Activated T-helper 17 cell treated with anti-CD3 and anti-CD28 coated beads, Interleukin-2, amount 50 U/mL, for 72 hours (primary cell): Measurements from ENCODE around the gene VSIR. TPM values are rescaled to one million over a fixed set of nuclear protein-coding genes. Genes with fewer than 3 reads are reported as not detected.
A peak's percentile ranks its signal among the peaks of the same experiment; 100 is the strongest.

Experiments used
- ATAC-seq: fragments of 150-1000 bp; cut with Tn5 transposase; replicated peaks from 2 replicates; pipeline ENCODE4 v1.10.0; 2021; ENCODE audit warnings: mild to moderate bottlenecking, moderate library complexity
- H3K27ac Mint-ChIP-seq: one replicate; pipeline ENCODE4 v1.8.0; 2022; ENCODE audit warnings: mixed read lengths
- H3K27me3 Mint-ChIP-seq: one replicate; pipeline ENCODE4 v1.8.0; 2022; ENCODE audit warnings: mixed read lengths
- H3K36me3 Mint-ChIP-seq: one replicate; pipeline ENCODE4 v1.8.0; 2022; ENCODE audit warnings: low read depth, mild to moderate bottlenecking, mixed read lengths
- H3K4me1 Mint-ChIP-seq: one replicate; pipeline ENCODE4 v1.8.0; 2022; ENCODE audit warnings: mixed read lengths
- H3K4me3 Mint-ChIP-seq: one replicate; pipeline ENCODE4 v1.8.0; 2022; ENCODE audit warnings: mild to moderate bottlenecking, mixed read lengths
- H3K9me3 Mint-ChIP-seq: one replicate; pipeline ENCODE4 v1.8.0; 2022; ENCODE audit warnings: mixed read lengths
- total RNA-seq, 2 donors: library from RNA; stranded (reverse); gene quantifications; one replicate each; pipeline ENCODE4 v1.2.3, GENCODE V29; 2022

VSIR gene
- total RNA-seq, 2 donors from 2014 or later = 27.9 to 125 TPM

GRCh38 chr10:71780719-71781118 is 7.4 kb upstream of the VSIR start:
- no peaks in the 10 kb centered on the region for H3K27me3 Mint-ChIP-seq
- no peak overlapping the region for H3K4me3 Mint-ChIP-seq
- peak overlapping the region; percentile 36 for H3K27ac Mint-ChIP-seq
- H3K9me3 Mint-ChIP-seq = no peaks in the 10 kb centered on the region
- H3K36me3 Mint-ChIP-seq = no peaks in the 10 kb centered on the region
- H3K4me1 Mint-ChIP-seq = peaks cover 9% of the 10 kb centered on the region
- ATAC-seq = no peak

- peaks cover 9% of the 10 kb centered on the region for H3K4me1 Mint-ChIP-seq
- no peaks in the 10 kb centered on the region for H3K36me3 Mint-ChIP-seq
- H3K27ac Mint-ChIP-seq = peak overlapping the region; percentile 36
- H3K4me3 Mint-ChIP-seq = no peak overlapping the region
- no peaks in the 10 kb centered on the region for H3K27me3 Mint-ChIP-seq
- H3K9me3 Mint-ChIP-seq = no peaks in the 10 kb centered on the region
- no peak for ATAC-seq
Measured at GRCh38 chr10:71780156-71780555, 6.8 kb upstream of the VSIR start.

GRCh38 chr10:71779641-71780040 is 6.3 kb upstream of the VSIR start:
- ATAC-seq = no peak
- Mint-ChIP-seq H3K27me3 (no peaks in the 10 kb centered on the region), H3K4me1 (peaks cover 9% of the 10 kb centered on the region), H3K9me3 (no peaks in the 10 kb centered on the region), H3K36me3 (no peaks in the 10 kb centered on the region), H3K27ac (no peak overlapping the region), H3K4me3 (no peak overlapping the region)

GRCh38 chr10:71778071-71778825 is 4.9 kb upstream of the VSIR start:
- no peak for ATAC-seq
- Mint-ChIP-seq H3K4me1 (peaks cover 20% of the 10 kb centered on the region), H3K9me3 (no peaks in the 10 kb centered on the region), H3K4me3 (no peak overlapping the region), H3K27me3 (no peaks in the 10 kb centered on the region), H3K36me3 (peaks cover 12% of the 10 kb centered on the region), H3K27ac (no peak overlapping the region)

- Mint-ChIP-seq H3K9me3 (no peaks in the 10 kb centered on the region), H3K4me1 (peaks cover 20% of the 10 kb centered on the region), H3K27me3 (no peaks in the 10 kb centered on the region), H3K36me3 (peaks cover 21% of the 10 kb centered on the region), H3K27ac (no peak overlapping the region), H3K4me3 (no peak overlapping the region)
- no peak for ATAC-seq
Measured at GRCh38 chr10:71777213-71777985, 4.1 kb upstream of the VSIR start.

GRCh38 chr10:71776481-71776925 is 3.2 kb upstream of the VSIR start:
- no peak for ATAC-seq
- peak overlapping the region; percentile 54 for H3K27ac Mint-ChIP-seq
- no peaks in the 10 kb centered on the region for H3K27me3 Mint-ChIP-seq
- H3K9me3 Mint-ChIP-seq = no peaks in the 10 kb centered on the region
- H3K4me1 Mint-ChIP-seq = peaks cover 21% of the 10 kb centered on the region
- H3K4me3 Mint-ChIP-seq = peak overlapping the region; percentile 91
- H3K36me3 Mint-ChIP-seq = peaks cover 29% of the 10 kb centered on the region

- no peak for ATAC-seq
- H3K9me3 Mint-ChIP-seq = no peaks in the 10 kb centered on the region
- H3K4me3 Mint-ChIP-seq = peak overlapping the region; percentile 91
- peak overlapping the region; percentile 94 for H3K27ac Mint-ChIP-seq
- no peaks in the 10 kb centered on the region for H3K27me3 Mint-ChIP-seq
- H3K4me1 Mint-ChIP-seq = peaks cover 27% of the 10 kb centered on the region
- H3K36me3 Mint-ChIP-seq = peaks cover 43% of the 10 kb centered on the region
Measured at GRCh38 chr10:71774916-71775702, 1.8 kb upstream of the VSIR start.

GRCh38 chr10:71772832-71773220 is 494 bp downstream of the VSIR start:
- Mint-ChIP-seq H3K9me3 (no peaks in the 10 kb centered on the region), H3K27ac (peak overlapping the region; percentile 94), H3K4me3 (peak overlapping the region; percentile 91), H3K27me3 (no peaks in the 10 kb centered on the region), H3K36me3 (peaks cover 63% of the 10 kb centered on the region), H3K4me1 (peaks cover 38% of the 10 kb centered on the region)
- no peak for ATAC-seq

- H3K4me1 Mint-ChIP-seq = peaks cover 45% of the 10 kb centered on the region
- no peaks in the 10 kb centered on the region for H3K27me3 Mint-ChIP-seq
- H3K36me3 Mint-ChIP-seq = peaks cover 71% of the 10 kb centered on the region
- peak; percentile 4 for ATAC-seq
- no peaks in the 10 kb centered on the region for H3K9me3 Mint-ChIP-seq
- H3K27ac Mint-ChIP-seq = peak overlapping the region; percentile 94
- H3K4me3 Mint-ChIP-seq = peak overlapping the region; percentile 91
Measured at GRCh38 chr10:71771821-71772617, 1.3 kb downstream of the VSIR start.

- Mint-ChIP-seq H3K36me3 (peaks cover 79% of the 10 kb centered on the region), H3K27ac (peak overlapping the region; percentile 94)
- no peak for ATAC-seq
Measured at GRCh38 chr10:71771204-71771603, 2.1 kb downstream of the VSIR start.

GRCh38 chr10:71770789-71771188 is 2.5 kb downstream of the VSIR start:
- ATAC-seq = no peak
- Mint-ChIP-seq H3K27ac (peak overlapping the region; percentile 94), H3K4me1 (peaks cover 45% of the 10 kb centered on the region), H3K27me3 (no peaks in the 10 kb centered on the region), H3K4me3 (peak overlapping the region; percentile 91), H3K9me3 (no peaks in the 10 kb centered on the region), H3K36me3 (peaks cover 83% of the 10 kb centered on the region)

More at GRCh38 chr10:71771204-71771603, 2.1 kb downstream of the VSIR start:
- Mint-ChIP-seq H3K9me3 (no peaks in the 10 kb centered on the region), H3K4me1 (peaks cover 47% of the 10 kb centered on the region), H3K27me3 (no peaks in the 10 kb centered on the region), H3K4me3 (peak overlapping the region; percentile 91)

- H3K27me3 Mint-ChIP-seq = no peaks in the 10 kb centered on the region
- H3K27ac Mint-ChIP-seq = peak overlapping the region; percentile 94
- H3K36me3 Mint-ChIP-seq = peaks cover 89% of the 10 kb centered on the region
- H3K4me3 Mint-ChIP-seq = peak overlapping the region; percentile 91
- ATAC-seq = no peak
- H3K9me3 Mint-ChIP-seq = no peaks in the 10 kb centered on the region
- peaks cover 49% of the 10 kb centered on the region for H3K4me1 Mint-ChIP-seq
Measured at GRCh38 chr10:71770255-71770654, 3.1 kb downstream of the VSIR start.

GRCh38 chr10:71769279-71769823 is 4.0 kb downstream of the VSIR start:
- H3K36me3 Mint-ChIP-seq = peaks cover 96% of the 10 kb centered on the region
- peak; percentile 16 for ATAC-seq
- H3K9me3 Mint-ChIP-seq = no peaks in the 10 kb centered on the region
- peak overlapping the region; percentile 91 for H3K4me3 Mint-ChIP-seq
- no peaks in the 10 kb centered on the region for H3K27me3 Mint-ChIP-seq
- H3K27ac Mint-ChIP-seq = peak overlapping the region; percentile 94
- H3K4me1 Mint-ChIP-seq = peaks cover 48% of the 10 kb centered on the region
